PC-9 (cell line): ENCODE results near the gene IFITM1. TPM values are rescaled to one million over a fixed set of nuclear protein-coding genes. Genes with fewer than 3 reads are reported as not detected.
"Not testable (repeated sequence)": the region's sequence is repeated elsewhere in the genome, so short reads cannot be mapped to it uniquely, and the experiment has no call there.

Experiments
- BruUV-seq: library from RNA; stranded (reverse); fragments of 400-500 nt; replicated peaks from 2 replicates; lab custom pipeline; 2021; lab: Mats Ljungman, UMichigan
- CTCF ChIA-PET: fragments of 300-600 bp; sonication (Branson Sonifier 250); formaldehyde crosslinking; loops from one replicate; lab custom pipeline; 2022; ENCODE audit warnings: antibody characterized with exemption; lab: Charles Lee
- POLR2A ChIA-PET: fragments of 300-600 bp; sonication (Branson Sonifier 250); formaldehyde crosslinking; loops from one replicate; lab custom pipeline; 2022; ENCODE audit warnings: antibody characterized with exemption; ENCODE audit not compliant: unreplicated experiment; lab: Charles Lee
- DNase-seq, 2 experiments: peaks; one replicate each; pipeline versions ENCODE4 v3.0.0 to v3.0.0-alpha.2; 2015 to 2022; ENCODE audit warnings: mixed read lengths in 1 of 2
- H2AFZ ChIP-seq: fragments of 200-600 bp; sonication (generic); 2 replicates; pipeline ENCODE4 v1.8.1; 2017; ENCODE audit warnings: antibody characterized with exemption
- H3F3A ChIP-seq: fragments of 200-600 bp; sonication (generic); 2 replicates; pipeline ENCODE4 v1.8.1; 2017; ENCODE audit warnings: antibody characterized with exemption, mild to moderate bottlenecking, low read depth; ENCODE audit not compliant: insufficient read depth
- H3K27ac ChIP-seq: fragments of 200-600 bp; sonication (generic); 2 replicates; pipeline ENCODE4 v1.6.1; 2016; ENCODE audit warnings: mixed run types
- H3K27me3 ChIP-seq: fragments of 200-600 bp; sonication (generic); 2 replicates; pipeline ENCODE4 v1.6.1; 2016; ENCODE audit warnings: low read depth, mixed run types; ENCODE audit not compliant: insufficient read depth
- H3K36me3 ChIP-seq: fragments of 200-600 bp; sonication (generic); 2 replicates; pipeline ENCODE4 v1.6.1; 2016; ENCODE audit warnings: low read depth, mixed run types
- H3K4me1 ChIP-seq: fragments of 200-600 bp; sonication (generic); replicated peaks from 2 replicates; pipeline ENCODE4 v1.6.1; 2016; ENCODE audit warnings: mixed run types; ENCODE audit not compliant: insufficient read depth
- H3K4me2 ChIP-seq: fragments of 200-600 bp; sonication (generic); 2 replicates; pipeline ENCODE4 v1.6.1; 2017; ENCODE audit warnings: mixed run types
- H3K4me3 ChIP-seq: fragments of 200-600 bp; sonication (generic); 2 replicates; pipeline ENCODE4 v1.6.1; 2016; ENCODE audit warnings: mixed run types
- H3K79me2 ChIP-seq: fragments of 200-600 bp; sonication (generic); 2 replicates; pipeline ENCODE4 v1.6.1; 2017; ENCODE audit warnings: low read depth, mixed run types
- H3K9me2 ChIP-seq: fragments of 200-600 bp; sonication (generic); 2 replicates; pipeline ENCODE4 v1.8.1; 2017; ENCODE audit warnings: mild to moderate bottlenecking; ENCODE audit not compliant: insufficient read depth
- H3K9me3 ChIP-seq: fragments of 200-600 bp; sonication (generic); 2 replicates; pipeline ENCODE4 v1.8.1; 2016; ENCODE audit warnings: low read depth; ENCODE audit not compliant: insufficient read depth
- H4K20me1 ChIP-seq: fragments of 200-600 bp; sonication (generic); 2 replicates; pipeline ENCODE4 v1.8.1; 2017; ENCODE audit not compliant: insufficient read depth
- EZH2 ChIP-seq: fragments of 200-600 bp; sonication (generic); IDR thresholded peaks from 2 replicates; pipeline ENCODE4 v1.8.0; 2017; ENCODE audit warnings: antibody characterized with exemption, low read depth
- intact Hi-C: fragments of 100-400 bp; cut with micrococcal nuclease; formaldehyde crosslinking; loops from one replicate; pipeline ENCODE4 v1.10.0; 2022; ENCODE audit not compliant: unreplicated experiment
- total RNA-seq: library from RNA; stranded (reverse); gene quantifications from 2 replicates; pipeline ENCODE4 v1.2.3, GENCODE V29; 2021
- TF ChIP-seq, protein P1 (sequence below): fragments of 200-600 bp; sonication (generic); conservative IDR thresholded peaks from 2 replicates; pipeline ENCODE4 v1.6.1; 2017; ENCODE audit warnings: mixed run types, antibody characterized with exemption, mild to moderate bottlenecking, moderate library complexity

Gene IFITM1
- total RNA-seq, 1 experiment from 2014 or later = 9.5 TPM

DNA sequence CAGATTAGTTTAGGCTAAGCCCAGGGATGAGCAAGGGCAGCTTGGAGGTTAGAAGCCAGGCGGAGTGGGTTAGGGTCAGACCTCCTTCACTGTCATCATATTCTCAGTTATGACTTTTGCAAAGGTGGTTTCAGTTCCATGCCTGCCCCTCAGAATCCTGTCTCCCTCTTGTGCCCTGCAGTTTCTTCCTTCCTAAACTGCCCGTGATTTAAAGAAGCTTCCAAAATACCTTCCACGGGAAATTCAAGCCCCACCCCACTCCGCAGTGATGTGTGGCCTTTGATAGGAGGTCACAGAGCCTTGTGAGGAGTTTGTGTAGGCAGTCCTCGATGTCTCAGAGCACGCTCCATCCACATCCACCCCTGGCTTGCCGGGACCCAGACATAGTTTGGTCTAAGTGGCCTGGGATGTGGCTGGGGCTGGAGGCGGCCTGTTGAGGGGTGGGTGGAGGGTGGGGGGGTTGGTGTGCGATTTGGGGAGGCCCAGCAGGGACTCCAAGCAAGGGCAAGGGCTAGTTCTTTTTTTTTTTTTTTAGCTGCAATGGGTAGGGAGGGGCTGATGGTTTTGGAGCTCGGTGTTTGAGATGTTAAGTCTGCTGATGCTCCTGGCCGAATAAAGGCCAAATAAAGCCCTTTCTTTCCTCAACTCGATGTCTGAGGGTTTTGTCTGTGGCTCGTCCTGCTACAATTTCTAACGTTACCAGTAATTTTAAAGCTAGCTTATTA lies 1.6 kb upstream of the IFITM1 start:
- H3K27me3 ChIP-seq = no peaks in the 10 kb centered on the region
- TF ChIP-seq, protein P1, sequence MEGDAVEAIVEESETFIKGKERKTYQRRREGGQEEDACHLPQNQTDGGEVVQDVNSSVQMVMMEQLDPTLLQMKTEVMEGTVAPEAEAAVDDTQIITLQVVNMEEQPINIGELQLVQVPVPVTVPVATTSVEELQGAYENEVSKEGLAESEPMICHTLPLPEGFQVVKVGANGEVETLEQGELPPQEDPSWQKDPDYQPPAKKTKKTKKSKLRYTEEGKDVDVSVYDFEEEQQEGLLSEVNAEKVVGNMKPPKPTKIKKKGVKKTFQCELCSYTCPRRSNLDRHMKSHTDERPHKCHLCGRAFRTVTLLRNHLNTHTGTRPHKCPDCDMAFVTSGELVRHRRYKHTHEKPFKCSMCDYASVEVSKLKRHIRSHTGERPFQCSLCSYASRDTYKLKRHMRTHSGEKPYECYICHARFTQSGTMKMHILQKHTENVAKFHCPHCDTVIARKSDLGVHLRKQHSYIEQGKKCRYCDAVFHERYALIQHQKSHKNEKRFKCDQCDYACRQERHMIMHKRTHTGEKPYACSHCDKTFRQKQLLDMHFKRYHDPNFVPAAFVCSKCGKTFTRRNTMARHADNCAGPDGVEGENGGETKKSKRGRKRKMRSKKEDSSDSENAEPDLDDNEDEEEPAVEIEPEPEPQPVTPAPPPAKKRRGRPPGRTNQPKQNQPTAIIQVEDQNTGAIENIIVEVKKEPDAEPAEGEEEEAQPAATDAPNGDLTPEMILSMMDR = no peak
- no peak for TF ChIP-seq EZH2
- ChIA-PET CTCF (interaction anchor here (0.6 kb wide), 1 partner anchor 75 kb away, joined by 13 read pairs; the partner anchor contains the start of gene PSMD13), POLR2A (interaction anchor here (0.6 kb wide), 1 partner anchor 22 kb away, joined by 5 read pairs; no protein-coding TSS in a partner anchor)
- no peak overlapping the region for H3K27ac ChIP-seq
- no peaks in the 10 kb centered on the region for H3K9me3 ChIP-seq
- no peak overlapping the region for H3K4me2 ChIP-seq
- H3K4me3 ChIP-seq = no peak overlapping the region
- no peaks in the 10 kb centered on the region for H3K9me2 ChIP-seq
- no peaks in the 10 kb centered on the region for H3K79me2 ChIP-seq
- peaks cover 10% of the 10 kb centered on the region for H3K4me1 ChIP-seq
- no TSS peak for BruUV-seq
- no peaks in the 10 kb centered on the region for H3K36me3 ChIP-seq
- no peaks in the 10 kb centered on the region for H4K20me1 ChIP-seq
- peaks cover 6% of the 10 kb centered on the region; the same call in 1 of the 2 replicates for H3F3A ChIP-seq
- no peak overlapping the region for H2AFZ ChIP-seq
- no peak for DNase-seq
- intact Hi-C loops = no loop called here

DNA sequence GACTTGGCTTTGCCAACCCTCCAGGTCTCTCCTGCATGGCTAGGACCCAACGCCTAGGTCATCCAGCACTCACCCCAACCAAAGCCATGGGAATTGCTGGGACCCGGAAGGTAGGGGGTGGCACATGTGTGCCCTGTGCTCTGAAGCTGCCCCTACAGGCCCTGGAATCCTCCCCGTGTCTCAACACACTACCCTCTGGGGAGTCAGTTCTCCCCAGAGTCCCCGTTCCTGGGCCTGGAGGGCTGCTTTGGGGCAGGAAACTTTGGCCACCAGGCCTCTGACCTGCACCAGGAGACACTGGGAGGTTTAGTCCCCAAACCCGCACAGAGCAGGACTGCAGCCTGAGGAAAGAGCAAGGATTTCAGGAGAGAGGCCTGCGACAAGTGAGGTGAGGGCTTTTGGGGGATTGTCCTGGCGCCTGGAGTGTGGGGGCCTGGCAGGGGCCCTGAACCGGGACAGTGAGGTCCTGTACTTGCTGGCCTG lies 495 bp upstream of the IFITM1 start:
- Histone ChIP-seq H3K4me1 (peaks cover 10% of the 10 kb centered on the region), H3K27me3 (no peaks in the 10 kb centered on the region), H3K4me2 (no peak overlapping the region), H3K4me3 (no peak overlapping the region), H4K20me1 (no peaks in the 10 kb centered on the region), H3K79me2 (no peaks in the 10 kb centered on the region), H3K9me2 (no peaks in the 10 kb centered on the region), H3K36me3 (no peaks in the 10 kb centered on the region), H3F3A (peaks cover 6% of the 10 kb centered on the region; the same call in 1 of the 2 replicates), H3K9me3 (no peaks in the 10 kb centered on the region), H2AFZ (no peak overlapping the region), H3K27ac (no peak overlapping the region)
- ChIA-PET CTCF (no interaction called here), POLR2A (no interaction called here)
- DNase-seq = no peak
- intact Hi-C loops = no loop called here
- no peak for TF ChIP-seq EZH2
- TF ChIP-seq, protein P1 = no peak
- no TSS peak for BruUV-seq

DNA sequence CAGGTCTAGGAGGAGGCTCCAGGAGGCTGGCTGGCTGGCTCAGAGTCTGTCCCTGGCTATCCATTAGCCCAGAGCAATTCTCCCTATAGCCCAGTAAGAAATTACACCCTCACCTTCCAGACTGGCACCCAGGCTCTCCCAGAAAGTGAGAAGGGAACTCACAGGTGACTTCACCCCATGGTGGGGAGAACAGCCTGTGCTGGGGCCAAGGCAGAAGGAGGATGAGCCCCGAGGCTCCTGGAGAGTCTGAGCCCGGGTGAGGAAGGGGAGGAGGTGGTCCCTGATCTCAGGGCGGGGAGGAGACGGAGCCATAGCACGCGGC lies 675 bp downstream of the IFITM1 start:
- H3K4me1 ChIP-seq, H3K9me2 ChIP-seq, H3K9me3 ChIP-seq, CTCF ChIA-PET, BruUV-seq, H3K27ac ChIP-seq, H3K4me2 ChIP-seq, POLR2A ChIA-PET, H2AFZ ChIP-seq, H3K27me3 ChIP-seq, DNase-seq, H3K36me3 ChIP-seq, intact Hi-C loops, H3K79me2 ChIP-seq, H3K4me3 ChIP-seq, H4K20me1 ChIP-seq, H3F3A ChIP-seq: not testable (repeated sequence)
